Measurements from ENCODE around the gene SLC25A27.

SLC25A27 gene

GRCh38 chr6:46651816-46652215 lies 959 bp upstream of the SLC25A27 start:
- Histone ChIP-seq H3K36me3 (ENCODE audit: insufficient read depth, low read length) (no peaks in the 10 kb centered on the region), H3K27me3 (ENCODE audit: insufficient read depth, low read length) (no peaks in the 10 kb centered on the region), H3K4me3 (ENCODE audit: low read depth, low read length) (peak overlapping the region; percentile 81), H3K4me1 (ENCODE audit: control insufficient read depth, insufficient read depth, low read length, unreplicated experiment) (peaks cover 12% of the 10 kb centered on the region), H3K27ac (ENCODE audit: low read depth, low read length) (no peak overlapping the region), H3K79me2 (ENCODE audit: control insufficient read depth, insufficient read depth, low read length, unreplicated experiment) (no peaks in the 10 kb centered on the region), H2AFZ (ENCODE audit: low read length, unreplicated experiment) (peak overlapping the region; percentile 95)

- Histone ChIP-seq H3K4me3 (ENCODE audit: low read depth, low read length) (peak overlapping the region; percentile 81), H3K4me1 (ENCODE audit: control insufficient read depth, insufficient read depth, low read length, unreplicated experiment) (peaks cover 12% of the 10 kb centered on the region), H3K27ac (ENCODE audit: low read depth, low read length) (no peak overlapping the region), H2AFZ (ENCODE audit: low read length, unreplicated experiment) (peak overlapping the region; percentile 95), H3K36me3 (ENCODE audit: insufficient read depth, low read length) (no peaks in the 10 kb centered on the region), H3K27me3 (ENCODE audit: insufficient read depth, low read length) (no peaks in the 10 kb centered on the region), H3K79me2 (ENCODE audit: control insufficient read depth, insufficient read depth, low read length, unreplicated experiment) (no peaks in the 10 kb centered on the region)
These were observed 558 bp upstream of the SLC25A27 start for GRCh38 chr6:46652232-46652602.

- peak overlapping the region; percentile 81 for H3K4me3 ChIP-seq (ENCODE audit: low read depth, low read length)
- H3K27ac ChIP-seq (ENCODE audit: low read depth, low read length) = no peak overlapping the region
- peak overlapping the region; percentile 95 for H2AFZ ChIP-seq (ENCODE audit: low read length, unreplicated experiment)
These were observed 842 bp downstream of the SLC25A27 start for GRCh38 chr6:46653439-46654195.

GRCh38 chr6:46655803-46656202 lies 3.0 kb downstream of the SLC25A27 start:
- Histone ChIP-seq H3K36me3 (ENCODE audit: insufficient read depth, low read length) (no peaks in the 10 kb centered on the region), H2AFZ (ENCODE audit: low read length, unreplicated experiment) (no peak overlapping the region), H3K4me3 (ENCODE audit: low read depth, low read length) (no peak overlapping the region), H3K4me1 (ENCODE audit: control insufficient read depth, insufficient read depth, low read length, unreplicated experiment) (peaks cover 7% of the 10 kb centered on the region), H3K27me3 (ENCODE audit: insufficient read depth, low read length) (no peaks in the 10 kb centered on the region), H3K79me2 (ENCODE audit: control insufficient read depth, insufficient read depth, low read length, unreplicated experiment) (no peaks in the 10 kb centered on the region), H3K27ac (ENCODE audit: low read depth, low read length) (no peak overlapping the region)

More at GRCh38 chr6:46653439-46654195, 842 bp downstream of the SLC25A27 start:
- Histone ChIP-seq H3K27me3 (ENCODE audit: insufficient read depth, low read length) (no peaks in the 10 kb centered on the region), H3K36me3 (ENCODE audit: insufficient read depth, low read length) (no peaks in the 10 kb centered on the region), H3K4me1 (ENCODE audit: control insufficient read depth, insufficient read depth, low read length, unreplicated experiment) (peaks cover 12% of the 10 kb centered on the region), H3K79me2 (ENCODE audit: control insufficient read depth, insufficient read depth, low read length, unreplicated experiment) (no peaks in the 10 kb centered on the region)

- Histone ChIP-seq H2AFZ (ENCODE audit: low read length, unreplicated experiment) (no peak overlapping the region), H3K36me3 (ENCODE audit: insufficient read depth, low read length) (no peaks in the 10 kb centered on the region), H3K4me3 (ENCODE audit: low read depth, low read length) (no peak overlapping the region), H3K79me2 (ENCODE audit: control insufficient read depth, insufficient read depth, low read length, unreplicated experiment) (no peaks in the 10 kb centered on the region), H3K27ac (ENCODE audit: low read depth, low read length) (no peak overlapping the region), H3K4me1 (ENCODE audit: control insufficient read depth, insufficient read depth, low read length, unreplicated experiment) (peaks cover 7% of the 10 kb centered on the region), H3K27me3 (ENCODE audit: insufficient read depth, low read length) (no peaks in the 10 kb centered on the region)
These were observed 4.9 kb downstream of the SLC25A27 start for GRCh38 chr6:46657642-46658041.

GRCh38 chr6:46661483-46661882 lies 8.7 kb downstream of the SLC25A27 start:
- Histone ChIP-seq H3K27me3 (ENCODE audit: insufficient read depth, low read length) (no peaks in the 10 kb centered on the region), H3K36me3 (ENCODE audit: insufficient read depth, low read length) (no peaks in the 10 kb centered on the region)

GRCh38 chr6:46667377-46667776 lies 14.6 kb downstream of the SLC25A27 start:
- no peak overlapping the region for H3K27ac ChIP-seq (ENCODE audit: low read depth, low read length)
- no peaks in the 10 kb centered on the region for H3K36me3 ChIP-seq (ENCODE audit: insufficient read depth, low read length)
- no peaks in the 10 kb centered on the region for H3K4me1 ChIP-seq (ENCODE audit: control insufficient read depth, insufficient read depth, low read length, unreplicated experiment)
- no peaks in the 10 kb centered on the region for H3K79me2 ChIP-seq (ENCODE audit: control insufficient read depth, insufficient read depth, low read length, unreplicated experiment)
- H3K4me3 ChIP-seq (ENCODE audit: low read depth, low read length) = no peak overlapping the region
- no peaks in the 10 kb centered on the region for H3K27me3 ChIP-seq (ENCODE audit: insufficient read depth, low read length)
- H2AFZ ChIP-seq (ENCODE audit: low read length, unreplicated experiment) = no peak overlapping the region

More at GRCh38 chr6:46661483-46661882, 8.7 kb downstream of the SLC25A27 start:
- Histone ChIP-seq H3K4me3 (ENCODE audit: low read depth, low read length) (no peak overlapping the region), H3K27ac (ENCODE audit: low read depth, low read length) (no peak overlapping the region), H2AFZ (ENCODE audit: low read length, unreplicated experiment) (no peak overlapping the region), H3K79me2 (ENCODE audit: control insufficient read depth, insufficient read depth, low read length, unreplicated experiment) (no peaks in the 10 kb centered on the region), H3K4me1 (ENCODE audit: control insufficient read depth, insufficient read depth, low read length, unreplicated experiment) (no peaks in the 10 kb centered on the region)

GRCh38 chr6:46674410-46674809 lies 21.6 kb downstream of the SLC25A27 start:
- no peaks in the 10 kb centered on the region for H3K4me1 ChIP-seq (ENCODE audit: control insufficient read depth, insufficient read depth, low read length, unreplicated experiment)
- no peaks in the 10 kb centered on the region for H3K79me2 ChIP-seq (ENCODE audit: control insufficient read depth, insufficient read depth, low read length, unreplicated experiment)
- no peaks in the 10 kb centered on the region for H3K27me3 ChIP-seq (ENCODE audit: insufficient read depth, low read length)
- no peak overlapping the region for H2AFZ ChIP-seq (ENCODE audit: low read length, unreplicated experiment)
- no peaks in the 10 kb centered on the region for H3K36me3 ChIP-seq (ENCODE audit: insufficient read depth, low read length)
- no peak overlapping the region for H3K4me3 ChIP-seq (ENCODE audit: low read depth, low read length)
- H3K27ac ChIP-seq (ENCODE audit: low read depth, low read length) = no peak overlapping the region

- Histone ChIP-seq H3K4me1 (ENCODE audit: control insufficient read depth, insufficient read depth, low read length, unreplicated experiment) (no peaks in the 10 kb centered on the region), H3K36me3 (ENCODE audit: insufficient read depth, low read length) (no peaks in the 10 kb centered on the region), H3K27ac (ENCODE audit: low read depth, low read length) (no peak overlapping the region), H3K79me2 (ENCODE audit: control insufficient read depth, insufficient read depth, low read length, unreplicated experiment) (no peaks in the 10 kb centered on the region), H3K4me3 (ENCODE audit: low read depth, low read length) (no peak overlapping the region), H2AFZ (ENCODE audit: low read length, unreplicated experiment) (no peak overlapping the region), H3K27me3 (ENCODE audit: insufficient read depth, low read length) (no peaks in the 10 kb centered on the region)
These were observed 24.0 kb downstream of the SLC25A27 start for GRCh38 chr6:46676604-46677313.

- no peak overlapping the region for H2AFZ ChIP-seq (ENCODE audit: low read length, unreplicated experiment)
These were observed 24.5 kb downstream of the SLC25A27 start for GRCh38 chr6:46677314-46677654.

GRCh38 chr6:46684771-46685170 lies 32.0 kb downstream of the SLC25A27 start:
- no peaks in the 10 kb centered on the region for H3K27me3 ChIP-seq (ENCODE audit: insufficient read depth, low read length)
- H3K27ac ChIP-seq (ENCODE audit: low read depth, low read length) = no peak overlapping the region; the same call in 1 of the 2 replicates
- H3K4me3 ChIP-seq (ENCODE audit: low read depth, low read length) = no peak overlapping the region
- no peaks in the 10 kb centered on the region for H3K36me3 ChIP-seq (ENCODE audit: insufficient read depth, low read length)
- no peak overlapping the region for H2AFZ ChIP-seq (ENCODE audit: low read length, unreplicated experiment)
- H3K79me2 ChIP-seq (ENCODE audit: control insufficient read depth, insufficient read depth, low read length, unreplicated experiment) = no peaks in the 10 kb centered on the region
- H3K4me1 ChIP-seq (ENCODE audit: control insufficient read depth, insufficient read depth, low read length, unreplicated experiment) = peaks cover 6% of the 10 kb centered on the region

More at GRCh38 chr6:46677314-46677654, 24.5 kb downstream of the SLC25A27 start:
- no peaks in the 10 kb centered on the region for H3K79me2 ChIP-seq (ENCODE audit: control insufficient read depth, insufficient read depth, low read length, unreplicated experiment)
- no peaks in the 10 kb centered on the region for H3K4me1 ChIP-seq (ENCODE audit: control insufficient read depth, insufficient read depth, low read length, unreplicated experiment)
- no peak overlapping the region for H3K4me3 ChIP-seq (ENCODE audit: low read depth, low read length)
- H3K27me3 ChIP-seq (ENCODE audit: insufficient read depth, low read length) = no peaks in the 10 kb centered on the region
- H3K27ac ChIP-seq (ENCODE audit: low read depth, low read length) = no peak overlapping the region
- H3K36me3 ChIP-seq (ENCODE audit: insufficient read depth, low read length) = no peaks in the 10 kb centered on the region
